Keratinocyte (primary cell): ENCODE results near the gene PLCH2. TPM values are rescaled to one million over a fixed set of nuclear protein-coding genes. Genes with fewer than 3 reads are reported as not detected.

Source experiments
- DNase-seq: peaks from one replicate; pipeline ENCODE4 v3.0.0-alpha.2; 2011; ENCODE audit warnings: low read depth, missing footprints, low spot score
- FAIRE-seq: peaks from 2 replicates; lab custom pipeline; 2011; peaks lifted over from hg19 to GRCh38; lab: Jason Lieb, UNC
- H2AFZ ChIP-seq: 2 replicates; pipeline ENCODE4 v1.6.0; 2012; ENCODE audit warnings: low read length, control low read depth, inconsistent platforms; ENCODE audit not compliant: control insufficient read depth
- H3K27ac ChIP-seq: 2 replicates; pipeline ENCODE4 v1.5.1; 2011; ENCODE audit warnings: low read length; ENCODE audit not compliant: control insufficient read depth, insufficient read depth
- H3K27me3 ChIP-seq: 3 replicates; pipeline ENCODE4 v1.6.0; 2011; ENCODE audit warnings: low read length; ENCODE audit not compliant: control insufficient read depth, insufficient read depth; ENCODE audit errors: extremely low read depth
- H3K36me3 ChIP-seq, 2 experiments: 2 replicates in 1 of 2; 3 replicates in 1 of 2; pipeline ENCODE4 v1.5.1; 2011; ENCODE audit warnings: low read length in 2 of 2, mild to moderate bottlenecking in 1 of 2; ENCODE audit not compliant: control insufficient read depth in 2 of 2, insufficient read depth in 2 of 2; ENCODE audit errors: extremely low read depth in 1 of 2
- H3K4me1 ChIP-seq: 3 replicates; pipeline ENCODE4 v1.5.1; 2011; ENCODE audit warnings: low read length; ENCODE audit not compliant: control insufficient read depth, insufficient read depth; ENCODE audit errors: extremely low read depth
- H3K4me2 ChIP-seq: 3 replicates; pipeline ENCODE4 v1.6.0; 2011; ENCODE audit warnings: low read depth, low read length; ENCODE audit not compliant: control insufficient read depth, insufficient read depth; ENCODE audit errors: extremely low read depth
- H3K4me3 ChIP-seq, 3 experiments: fragments of 200-600 bp in 1 of 3; sonication (generic) in 1 of 3; 2 replicates in 2 of 3; 3 replicates in 1 of 3; pipeline ENCODE4 v1.5.1; 2011 to 2016; ENCODE audit warnings: low read length in 3 of 3, mild to moderate bottlenecking in 3 of 3, control low read depth in 2 of 3, inconsistent platforms in 1 of 3, low read depth in 1 of 3, mixed read lengths in 1 of 3, mixed run types in 1 of 3, moderate library complexity in 1 of 3; ENCODE audit not compliant: control insufficient read depth in 2 of 3, insufficient read depth in 2 of 3; ENCODE audit errors: extremely low read depth in 1 of 3
- H3K79me2 ChIP-seq: 2 replicates; pipeline ENCODE4 v1.6.0; 2012; ENCODE audit warnings: low read length; ENCODE audit not compliant: control insufficient read depth, insufficient read depth
- H3K9ac ChIP-seq: 3 replicates; pipeline ENCODE4 v1.6.0; 2011; ENCODE audit warnings: low read length; ENCODE audit not compliant: control insufficient read depth, insufficient read depth; ENCODE audit errors: extremely low read depth
- H3K9me1 ChIP-seq: 3 replicates; pipeline ENCODE4 v1.6.0; 2011; ENCODE audit warnings: low read length; ENCODE audit not compliant: control insufficient read depth, insufficient read depth; ENCODE audit errors: extremely low read depth
- H3K9me3 ChIP-seq: 2 replicates; pipeline ENCODE4 v1.5.1; 2012; ENCODE audit warnings: low read depth, low read length; ENCODE audit not compliant: control insufficient read depth
- H4K20me1 ChIP-seq: 3 replicates; pipeline ENCODE4 v1.6.0; 2011; ENCODE audit warnings: low read length; ENCODE audit not compliant: control insufficient read depth, insufficient read depth; ENCODE audit errors: extremely low read depth
- EZH2 ChIP-seq: IDR thresholded peaks from one replicate; pipeline ENCODE4 v1.6.1; 2012; ENCODE audit warnings: inconsistent platforms, mild to moderate bottlenecking, low read length, moderate library complexity
- dilution Hi-C: fragments of 300-500 bp; cut with MboI; formaldehyde crosslinking; loops from one replicate; pipeline ENCODE4 v1.7.0; 2020; ENCODE audit warnings: low sequenced_read_pairs; ENCODE audit not compliant: extremely low pct_ligation_motif_present
- polyA plus RNA-seq, 5 experiments: library from polyadenylated mRNA; depleted of rRNA in 3 of 5; stranded (reverse) in 3 of 5; stranded (forward) in 1 of 5; unstranded in 1 of 5; fragments of >200 nt; gene quantifications; 1 replicate in 1 of 5; 2 replicates in 3 of 5; 3 replicates in 1 of 5; pipeline versions ENCODE4 v1.2.1 to v1.2.3, GENCODE V29; 2011 to 2012; ENCODE audit warnings: missing spikeins in 2 of 5, low read depth in 1 of 5, low replicate concordance in 1 of 5
- TF ChIP-seq, protein P1 (sequence below), 3 experiments: IDR thresholded peaks in 1 of 3; conservative IDR thresholded peaks in 1 of 3; optimal IDR thresholded peaks in 1 of 3; 2 replicates in 2 of 3; 3 replicates in 1 of 3; pipeline versions ENCODE3 to v1.5.1; 2011; ENCODE audit warnings: low read length in 3 of 3, mild to moderate bottlenecking in 3 of 3, moderate library complexity in 2 of 3, control low read depth in 1 of 3, inconsistent platforms in 1 of 3; ENCODE audit not compliant: insufficient read depth in 2 of 3; ENCODE audit errors: extremely low read depth in 1 of 3

Gene PLCH2
- polyA plus RNA-seq, 1 donor (not counting 4 experiments of a cell fraction or from before 2014, with no cell fraction given), result 57.4 TPM

DNA sequence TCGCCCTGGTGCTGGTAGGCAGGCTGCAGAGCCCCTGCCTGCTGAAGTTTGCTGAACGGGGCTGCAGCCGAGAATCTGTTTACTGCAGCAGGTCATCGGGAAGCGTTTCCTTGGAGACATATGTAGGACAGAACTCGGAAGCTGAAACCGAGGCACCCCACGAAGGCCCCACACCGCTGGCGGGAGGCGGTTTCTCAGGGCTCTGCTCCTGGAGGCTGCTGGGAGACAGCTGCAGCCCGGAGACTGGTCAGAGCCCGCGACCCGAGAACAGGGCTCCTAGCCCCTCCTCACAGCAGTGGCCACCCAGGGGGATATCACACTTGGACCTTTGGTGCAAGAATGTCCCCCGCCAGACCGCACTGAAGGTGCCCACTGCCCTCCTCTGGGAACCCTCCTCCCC, 12.7 kb upstream of the PLCH2 start:
- no peak overlapping the region for H2AFZ ChIP-seq
- dilution Hi-C loops, result no loop called here
- no peaks in the 10 kb centered on the region for H3K9me3 ChIP-seq
- no peak overlapping the region for H3K4me3 ChIP-seq
- no peaks in the 10 kb centered on the region for H3K27me3 ChIP-seq
- no peak for FAIRE-seq
- TF ChIP-seq, protein P1, sequence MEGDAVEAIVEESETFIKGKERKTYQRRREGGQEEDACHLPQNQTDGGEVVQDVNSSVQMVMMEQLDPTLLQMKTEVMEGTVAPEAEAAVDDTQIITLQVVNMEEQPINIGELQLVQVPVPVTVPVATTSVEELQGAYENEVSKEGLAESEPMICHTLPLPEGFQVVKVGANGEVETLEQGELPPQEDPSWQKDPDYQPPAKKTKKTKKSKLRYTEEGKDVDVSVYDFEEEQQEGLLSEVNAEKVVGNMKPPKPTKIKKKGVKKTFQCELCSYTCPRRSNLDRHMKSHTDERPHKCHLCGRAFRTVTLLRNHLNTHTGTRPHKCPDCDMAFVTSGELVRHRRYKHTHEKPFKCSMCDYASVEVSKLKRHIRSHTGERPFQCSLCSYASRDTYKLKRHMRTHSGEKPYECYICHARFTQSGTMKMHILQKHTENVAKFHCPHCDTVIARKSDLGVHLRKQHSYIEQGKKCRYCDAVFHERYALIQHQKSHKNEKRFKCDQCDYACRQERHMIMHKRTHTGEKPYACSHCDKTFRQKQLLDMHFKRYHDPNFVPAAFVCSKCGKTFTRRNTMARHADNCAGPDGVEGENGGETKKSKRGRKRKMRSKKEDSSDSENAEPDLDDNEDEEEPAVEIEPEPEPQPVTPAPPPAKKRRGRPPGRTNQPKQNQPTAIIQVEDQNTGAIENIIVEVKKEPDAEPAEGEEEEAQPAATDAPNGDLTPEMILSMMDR (optimal IDR thresholded peaks at IDR 0.05 in 1 of 3, IDR thresholded peaks at IDR 0.05 in 1 of 3, conservative IDR thresholded peaks at IDR 0.05 in 1 of 3; ENCODE audit: extremely low read depth in 1 of 3, insufficient read depth in 2 of 3, low read length in 3 of 3), result no peak
- no peak for TF ChIP-seq EZH2
- H3K36me3 ChIP-seq, result peaks cover 4 to 7% of the 10 kb centered on the region in 2 experiments
- peaks cover 95% of the 10 kb centered on the region for H3K79me2 ChIP-seq
- no peak overlapping the region for H3K27ac ChIP-seq
- H3K9ac ChIP-seq, result no peak overlapping the region
- H4K20me1 ChIP-seq, result peaks cover 69% of the 10 kb centered on the region
- H3K9me1 ChIP-seq, result peaks cover 5% of the 10 kb centered on the region
- H3K4me2 ChIP-seq, result no peak overlapping the region
- DNase-seq, result no peak
- H3K4me1 ChIP-seq, result peaks cover 23% of the 10 kb centered on the region

- FAIRE-seq (no peak), DNase-seq (no peak)
- Histone ChIP-seq H4K20me1 (peaks cover 64% of the 10 kb centered on the region), H3K27ac (no peak overlapping the region), H3K4me3 (no peak overlapping the region), H3K4me1 (peaks cover 23% of the 10 kb centered on the region), H2AFZ (no peak overlapping the region), H3K36me3 (peaks cover 8 to 12% of the 10 kb centered on the region in 2 experiments), H3K9me1 (peaks cover 5% of the 10 kb centered on the region), H3K9me3 (no peaks in the 10 kb centered on the region), H3K4me2 (no peak overlapping the region), H3K9ac (no peak overlapping the region), H3K27me3 (no peaks in the 10 kb centered on the region), H3K79me2 (peaks cover 93% of the 10 kb centered on the region)
- TF ChIP-seq, protein P1 (optimal IDR thresholded peaks at IDR 0.05 in 1 of 3, IDR thresholded peaks at IDR 0.05 in 1 of 3, conservative IDR thresholded peaks at IDR 0.05 in 1 of 3; ENCODE audit: extremely low read depth in 1 of 3, insufficient read depth in 2 of 3, low read length in 3 of 3), result no peak
- TF ChIP-seq EZH2, result no peak
- dilution Hi-C loops, result no loop called here
These were observed 10.5 kb upstream of the PLCH2 start for GRCh38 chr1:2465371-2466269.
